Spleen (tissue), 11 donors: ENCODE data around the gene ALKBH3. TPM values are rescaled to one million over a fixed set of nuclear protein-coding genes. Genes with fewer than 3 reads are reported as not detected.
A peak's percentile ranks its signal among the peaks of the same experiment; 100 is the strongest.

Source experiments
- DNase-seq: peaks from one replicate; pipeline ENCODE4 v3.0.0-alpha.2; 2020
- H3K27ac ChIP-seq, 8 donors: fragments of 200-600 bp; sonication (generic) in 7 of 8; 1 replicate in 4 of 8; 2 replicates in 4 of 8; pipeline versions ENCODE4 v1.5.0 to v1.8.0; 2016 to 2021; ENCODE audit warnings: inconsistent platforms in 4 of 8, mild to moderate bottlenecking in 4 of 8, moderate library complexity in 1 of 8
- H3K27me3 ChIP-seq, 7 donors: fragments of 200-600 bp; sonication (generic) in 6 of 7; replicated peaks in 1 of 7; 1 replicate in 4 of 7; 2 replicates in 3 of 7; pipeline versions ENCODE4 v1.5.0 to v1.8.0; 2016 to 2021; ENCODE audit warnings: inconsistent platforms in 3 of 7, mild to moderate bottlenecking in 1 of 7
- H3K36me3 ChIP-seq, 6 donors: fragments of 200-600 bp; sonication (generic) in 5 of 6; 1 replicate in 4 of 6; 2 replicates in 2 of 6; pipeline versions ENCODE4 v1.5.0 to v1.8.0; 2016 to 2021; ENCODE audit warnings: inconsistent platforms in 2 of 6
- H3K4me1 ChIP-seq, 6 donors: fragments of 200-600 bp; sonication (generic) in 5 of 6; 1 replicate in 3 of 6; 2 replicates in 3 of 6; pipeline versions ENCODE4 v1.5.0 to v1.8.0; 2016 to 2021; ENCODE audit warnings: inconsistent platforms in 3 of 6
- H3K4me3 ChIP-seq, 8 donors: fragments of 200-600 bp; sonication (generic) in 7 of 8; 1 replicate in 4 of 8; 2 replicates in 4 of 8; pipeline versions ENCODE4 v1.5.0 to v1.8.0; 2016 to 2021; ENCODE audit warnings: inconsistent platforms in 4 of 8, mild to moderate bottlenecking in 4 of 8, moderate library complexity in 2 of 8
- H3K9me3 ChIP-seq, 8 donors: fragments of 200-600 bp; sonication (generic) in 7 of 8; 1 replicate in 4 of 8; 2 replicates in 4 of 8; pipeline versions ENCODE4 v1.5.0 to v1.8.0; 2016 to 2021; ENCODE audit warnings: inconsistent platforms in 4 of 8
- POLR2A ChIP-seq, 3 donors: fragments of 450-650 bp; IDR thresholded peaks; one replicate each; pipeline ENCODE4 v1.5.1; 2017; ENCODE audit warnings: antibody characterized with exemption in 3 of 3, mild to moderate bottlenecking in 1 of 3
- POLR2AphosphoS5 ChIP-seq, 3 donors: sonication (generic); formaldehyde crosslinking; IDR thresholded peaks; one replicate each; pipeline ENCODE4 v1.5.1; 2017; ENCODE audit warnings: antibody characterized with exemption in 3 of 3
- WGBS, 5 donors: extraction: QIAGEN DNeasy Blood & Tissue Kit in 3 of 5; methylation state at CpG; one replicate each; pipeline versions ENCODE4 v1.1.5 to v1.1.7; 2013 to 2018; 5-methylcytosine and 5-hydroxymethylcytosine counted together
- intact Hi-C: fragments of 100-400 bp; cut with DNase I; formaldehyde crosslinking; loops from one replicate; pipeline ENCODE4 v1.15.0; 2023; ENCODE audit warnings: low total_unique reads
- polyA plus RNA-seq, 3 donors: library from polyadenylated mRNA; stranded (reverse); fragments of 200-250 nt; gene quantifications; one replicate each; pipeline ENCODE4 v1.2.1, GENCODE V29; 2013
- total RNA-seq, 7 donors: library from RNA; depleted of rRNA in 3 of 7; stranded (reverse); fragments of >200 nt in 3 of 7; fragmentation: NEBNext Ultra II Directional in 4 of 7; extraction: Animal tissue kit (Norgen Biotek cat#: 25700) in 4 of 7; gene quantifications; one replicate each; pipeline versions ENCODE4 v1.1.0 to v1.2.1, GENCODE V29; 2016 to 2021
- TF ChIP-seq, protein P1 (sequence below), 11 experiments: fragments of 200-600 bp in 7 of 11; fragments of 450-650 bp in 4 of 11; sonication (generic) in 4 of 11; IDR thresholded peaks in 8 of 11; conservative IDR thresholded peaks in 3 of 11; 1 replicate in 7 of 11; 2 replicates in 4 of 11; pipeline versions ENCODE4 v1.4.0 to v1.8.0; 2016 to 2021; ENCODE audit warnings: antibody characterized with exemption in 11 of 11, inconsistent platforms in 4 of 11, mild to moderate bottlenecking in 1 of 11
- donor health status: healthy with polysubstance abuse.
- donor health status: DM: no; HTN: no; CAD: no; lungs with moderate emphysema.
- donor health status: DM: no; HTN: no; CAD: no.
- donor health status: Bipolar disorder and iron deficiency.
- donor health status: healthy.
- donor health status: DM: no; HTN: no; CAD: no.
- donor health status: DM: yes; HTN: yes; CAD: no.

ALKBH3 gene
- total and polyA plus RNA-seq, 10 donors = 21.6 to 42.2 (median 32.6) TPM

GRCh38 chr11:43959321-43959995, 78.8 kb downstream of the ALKBH3 start:
- no peak overlapping the region for H3K27ac ChIP-seq
- no peaks in the 10 kb centered on the region for H3K9me3 ChIP-seq
- H3K4me3 ChIP-seq = no peak overlapping the region
- no peaks in the 10 kb centered on the region for H3K36me3 ChIP-seq
- H3K27me3 ChIP-seq = peaks cover 0 to 30% (median 0%) of the 10 kb centered on the region in 7 donors
- 71 to 88% (median 79%) methylated on average over 2 to 6 of the region's 6 CpGs for WGBS, 5 donors
- DNase-seq = no peak
- TF ChIP-seq, protein P1, sequence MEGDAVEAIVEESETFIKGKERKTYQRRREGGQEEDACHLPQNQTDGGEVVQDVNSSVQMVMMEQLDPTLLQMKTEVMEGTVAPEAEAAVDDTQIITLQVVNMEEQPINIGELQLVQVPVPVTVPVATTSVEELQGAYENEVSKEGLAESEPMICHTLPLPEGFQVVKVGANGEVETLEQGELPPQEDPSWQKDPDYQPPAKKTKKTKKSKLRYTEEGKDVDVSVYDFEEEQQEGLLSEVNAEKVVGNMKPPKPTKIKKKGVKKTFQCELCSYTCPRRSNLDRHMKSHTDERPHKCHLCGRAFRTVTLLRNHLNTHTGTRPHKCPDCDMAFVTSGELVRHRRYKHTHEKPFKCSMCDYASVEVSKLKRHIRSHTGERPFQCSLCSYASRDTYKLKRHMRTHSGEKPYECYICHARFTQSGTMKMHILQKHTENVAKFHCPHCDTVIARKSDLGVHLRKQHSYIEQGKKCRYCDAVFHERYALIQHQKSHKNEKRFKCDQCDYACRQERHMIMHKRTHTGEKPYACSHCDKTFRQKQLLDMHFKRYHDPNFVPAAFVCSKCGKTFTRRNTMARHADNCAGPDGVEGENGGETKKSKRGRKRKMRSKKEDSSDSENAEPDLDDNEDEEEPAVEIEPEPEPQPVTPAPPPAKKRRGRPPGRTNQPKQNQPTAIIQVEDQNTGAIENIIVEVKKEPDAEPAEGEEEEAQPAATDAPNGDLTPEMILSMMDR (IDR thresholded peaks at IDR 0.05 in 8 of 11, conservative IDR thresholded peaks at IDR 0.05 in 3 of 11) = no peak
- TF ChIP-seq POLR2A (IDR thresholded peaks at IDR 0.05) = no peak
- no peak for TF ChIP-seq POLR2AphosphoS5 (IDR thresholded peaks at IDR 0.05)
- intact Hi-C loops = no loop called here
- H3K4me1 ChIP-seq = no peaks in the 10 kb centered on the region

- intact Hi-C loops = no loop called here
- peaks cover 0 to 13% (median 2%) of the 10 kb centered on the region in 8 donors for H3K9me3 ChIP-seq
Measured at GRCh38 chr11:43962383-43963278, 82.0 kb downstream of the ALKBH3 start.

DNA sequence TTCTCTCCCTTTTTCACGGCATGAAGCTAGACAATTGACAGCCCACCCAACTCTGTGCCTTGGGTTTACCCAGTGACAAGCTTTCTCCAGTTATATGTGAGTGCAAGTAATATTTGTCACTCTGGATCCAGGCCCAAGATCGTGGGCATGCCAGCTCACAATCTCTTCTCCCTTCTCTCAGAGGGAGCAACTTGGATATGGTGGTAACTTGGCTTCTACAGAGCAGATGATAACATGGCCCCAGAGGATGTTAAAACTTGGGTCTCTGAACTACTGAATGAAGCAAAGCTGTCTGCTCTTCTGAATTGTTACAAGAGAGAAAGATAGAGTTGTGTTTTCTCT, 82.6 kb downstream of the ALKBH3 start:
- Histone ChIP-seq H3K4me1 (no peaks in the 10 kb centered on the region), H3K27me3 (peaks cover 0 to 26% (median 0%) of the 10 kb centered on the region in 7 donors), H3K9me3 (peaks cover 0 to 13% (median 2%) of the 10 kb centered on the region in 8 donors), H3K36me3 (no peaks in the 10 kb centered on the region), H3K27ac (peak overlapping the region in 2 of 8 donors; percentile 10 to 60), H3K4me3 (no peak overlapping the region)
- WGBS, 5 donors = 72 to 90% (median 79%) methylated on average over 2 of the region's 2 CpGs
- intact Hi-C loops = no loop called here
- TF ChIP-seq, protein P1 (IDR thresholded peaks at IDR 0.05 in 8 of 11, conservative IDR thresholded peaks at IDR 0.05 in 3 of 11) = no peak
- TF ChIP-seq POLR2A (IDR thresholded peaks at IDR 0.05) (no peak), POLR2AphosphoS5 (IDR thresholded peaks at IDR 0.05) (no peak)
- DNase-seq = no peak

More at GRCh38 chr11:43962383-43963278, 82.0 kb downstream of the ALKBH3 start:
- WGBS, 5 donors = 35 to 50% (median 46%) methylated on average over 13 of the region's 13 CpGs
- H3K4me3 ChIP-seq = no peak overlapping the region
- TF ChIP-seq, protein P1 (IDR thresholded peaks at IDR 0.05 in 8 of 11, conservative IDR thresholded peaks at IDR 0.05 in 3 of 11) = no peak
- TF ChIP-seq POLR2AphosphoS5 (IDR thresholded peaks at IDR 0.05) (no peak), POLR2A (IDR thresholded peaks at IDR 0.05) (no peak)
- H3K36me3 ChIP-seq = no peaks in the 10 kb centered on the region
- H3K4me1 ChIP-seq = no peaks in the 10 kb centered on the region
- peak overlapping the region in 6 of 8 donors; percentile 4 to 60 (median 25) for H3K27ac ChIP-seq
- no peak for DNase-seq
- H3K27me3 ChIP-seq = peaks cover 0 to 26% (median 0%) of the 10 kb centered on the region in 7 donors

DNA sequence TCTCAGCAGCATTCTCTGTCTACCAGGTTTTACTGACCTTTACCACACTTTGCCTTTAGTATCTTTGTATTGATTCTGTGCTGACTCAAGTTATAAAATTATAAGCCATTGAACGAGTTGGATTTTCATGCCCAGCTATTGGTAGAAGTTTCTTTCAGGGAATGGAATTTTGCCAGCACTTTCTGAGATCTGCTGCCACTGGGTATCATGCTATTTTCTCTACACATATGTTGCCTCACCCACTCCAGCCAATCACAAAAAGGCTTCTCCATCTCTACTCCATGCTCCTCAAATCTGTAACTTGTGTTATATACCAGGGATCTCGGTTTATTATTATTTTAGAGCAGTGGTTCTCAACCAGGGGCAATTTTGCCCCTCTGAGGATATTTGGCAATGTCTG, 87.0 kb downstream of the ALKBH3 start:
- intact Hi-C loops = no loop called here
- WGBS, 5 donors = 59 to 90% (median 76%) methylated on average over 2 of the region's 2 CpGs
- no peak for DNase-seq
- TF ChIP-seq POLR2AphosphoS5 (IDR thresholded peaks at IDR 0.05) (no peak), POLR2A (IDR thresholded peaks at IDR 0.05) (no peak)
- TF ChIP-seq, protein P1 (IDR thresholded peaks at IDR 0.05 in 8 of 11, conservative IDR thresholded peaks at IDR 0.05 in 3 of 11) = no peak
- Histone ChIP-seq H3K27ac (no peak overlapping the region), H3K27me3 (peaks cover 0 to 22% (median 0%) of the 10 kb centered on the region in 7 donors), H3K4me1 (peaks cover 0 to 6% (median 1%) of the 10 kb centered on the region in 6 donors), H3K4me3 (no peak overlapping the region), H3K9me3 (peaks cover 0 to 13% (median 2%) of the 10 kb centered on the region in 8 donors), H3K36me3 (no peaks in the 10 kb centered on the region)
